Measurements from ENCODE around the gene SEZ6.

SEZ6 gene

DNA sequence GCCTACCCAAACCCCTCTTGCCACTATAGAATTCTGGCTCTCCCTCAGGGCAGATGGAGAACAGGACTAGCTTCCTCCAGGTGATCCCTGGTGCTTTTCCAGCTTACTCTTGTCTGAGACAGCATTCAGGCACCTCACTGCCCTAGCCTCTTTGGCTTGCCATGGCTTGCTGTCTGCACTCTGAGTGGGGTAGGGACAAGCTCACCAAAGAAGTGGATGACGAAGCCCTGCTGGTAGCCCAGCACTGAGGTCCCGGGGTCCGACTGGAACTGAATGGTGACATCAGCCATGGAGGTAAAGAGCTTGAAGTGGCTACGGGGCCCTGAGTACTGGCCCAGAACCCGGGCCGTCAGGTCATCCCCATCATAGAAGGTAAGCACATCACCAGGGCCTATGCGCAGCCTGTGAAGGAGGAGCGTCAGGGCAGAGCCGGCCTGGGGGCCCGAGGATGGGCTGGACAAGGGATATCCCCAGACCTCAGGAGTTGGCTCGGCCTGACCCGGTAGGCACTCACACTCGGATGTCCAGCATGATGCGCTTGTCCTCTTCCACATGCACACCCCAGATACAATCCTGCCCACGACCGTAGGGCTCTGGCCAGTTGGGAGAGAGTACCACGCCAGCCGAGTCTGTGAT lies 46.9 kb downstream of the SEZ6 start:
- ATAC-seq: no peak
- TF ChIP-seq RARB (CRISPR knock-in tag; IDR thresholded peaks at IDR 0.05) (no peak), TOX (CRISPR knock-in tag; IDR thresholded peaks at IDR 0.05; ENCODE audit: borderline replicate concordance) (no peak), ZNF565 (CRISPR knock-in tag; conservative IDR thresholded peaks at IDR 0.05; ENCODE audit: low read depth) (no peak), GLIS3 (CRISPR knock-in tag; IDR thresholded peaks at IDR 0.05) (no peak), ESRRG (CRISPR knock-in tag; IDR thresholded peaks at IDR 0.05) (no peak), ZNF8 (CRISPR knock-in tag; IDR thresholded peaks at IDR 0.05) (no peak), SNAI2 (CRISPR knock-in tag; IDR thresholded peaks at IDR 0.05) (no peak), ZFP3 (CRISPR knock-in tag; IDR thresholded peaks at IDR 0.05) (no peak), ZFP30 (CRISPR knock-in tag; IDR thresholded peaks at IDR 0.05) (no peak)
- TF ChIP-seq, protein P1, sequence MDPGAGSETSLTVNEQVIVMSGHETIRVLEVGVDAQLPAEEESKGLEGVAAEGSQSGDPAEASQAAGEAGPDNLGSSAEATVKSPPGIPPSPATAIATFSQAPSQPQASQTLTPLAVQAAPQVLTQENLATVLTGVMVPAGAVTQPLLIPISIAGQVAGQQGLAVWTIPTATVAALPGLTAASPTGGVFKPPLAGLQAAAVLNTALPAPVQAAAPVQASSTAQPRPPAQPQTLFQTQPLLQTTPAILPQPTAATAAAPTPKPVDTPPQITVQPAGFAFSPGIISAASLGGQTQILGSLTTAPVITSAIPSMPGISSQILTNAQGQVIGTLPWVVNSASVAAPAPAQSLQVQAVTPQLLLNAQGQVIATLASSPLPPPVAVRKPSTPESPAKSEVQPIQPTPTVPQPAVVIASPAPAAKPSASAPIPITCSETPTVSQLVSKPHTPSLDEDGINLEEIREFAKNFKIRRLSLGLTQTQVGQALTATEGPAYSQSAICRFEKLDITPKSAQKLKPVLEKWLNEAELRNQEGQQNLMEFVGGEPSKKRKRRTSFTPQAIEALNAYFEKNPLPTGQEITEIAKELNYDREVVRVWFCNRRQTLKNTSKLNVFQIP (CRISPR knock-in tag; IDR thresholded peaks at IDR 0.05; ENCODE audit: borderline replicate concordance, low read depth): no peak
- TF ChIP-seq, protein P2, sequence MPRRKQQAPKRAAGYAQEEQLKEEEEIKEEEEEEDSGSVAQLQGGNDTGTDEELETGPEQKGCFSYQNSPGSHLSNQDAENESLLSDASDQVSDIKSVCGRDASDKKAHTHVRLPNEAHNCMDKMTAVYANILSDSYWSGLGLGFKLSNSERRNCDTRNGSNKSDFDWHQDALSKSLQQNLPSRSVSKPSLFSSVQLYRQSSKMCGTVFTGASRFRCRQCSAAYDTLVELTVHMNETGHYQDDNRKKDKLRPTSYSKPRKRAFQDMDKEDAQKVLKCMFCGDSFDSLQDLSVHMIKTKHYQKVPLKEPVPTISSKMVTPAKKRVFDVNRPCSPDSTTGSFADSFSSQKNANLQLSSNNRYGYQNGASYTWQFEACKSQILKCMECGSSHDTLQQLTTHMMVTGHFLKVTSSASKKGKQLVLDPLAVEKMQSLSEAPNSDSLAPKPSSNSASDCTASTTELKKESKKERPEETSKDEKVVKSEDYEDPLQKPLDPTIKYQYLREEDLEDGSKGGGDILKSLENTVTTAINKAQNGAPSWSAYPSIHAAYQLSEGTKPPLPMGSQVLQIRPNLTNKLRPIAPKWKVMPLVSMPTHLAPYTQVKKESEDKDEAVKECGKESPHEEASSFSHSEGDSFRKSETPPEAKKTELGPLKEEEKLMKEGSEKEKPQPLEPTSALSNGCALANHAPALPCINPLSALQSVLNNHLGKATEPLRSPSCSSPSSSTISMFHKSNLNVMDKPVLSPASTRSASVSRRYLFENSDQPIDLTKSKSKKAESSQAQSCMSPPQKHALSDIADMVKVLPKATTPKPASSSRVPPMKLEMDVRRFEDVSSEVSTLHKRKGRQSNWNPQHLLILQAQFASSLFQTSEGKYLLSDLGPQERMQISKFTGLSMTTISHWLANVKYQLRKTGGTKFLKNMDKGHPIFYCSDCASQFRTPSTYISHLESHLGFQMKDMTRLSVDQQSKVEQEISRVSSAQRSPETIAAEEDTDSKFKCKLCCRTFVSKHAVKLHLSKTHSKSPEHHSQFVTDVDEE (CRISPR knock-in tag; IDR thresholded peaks at IDR 0.05): no peak

DNA sequence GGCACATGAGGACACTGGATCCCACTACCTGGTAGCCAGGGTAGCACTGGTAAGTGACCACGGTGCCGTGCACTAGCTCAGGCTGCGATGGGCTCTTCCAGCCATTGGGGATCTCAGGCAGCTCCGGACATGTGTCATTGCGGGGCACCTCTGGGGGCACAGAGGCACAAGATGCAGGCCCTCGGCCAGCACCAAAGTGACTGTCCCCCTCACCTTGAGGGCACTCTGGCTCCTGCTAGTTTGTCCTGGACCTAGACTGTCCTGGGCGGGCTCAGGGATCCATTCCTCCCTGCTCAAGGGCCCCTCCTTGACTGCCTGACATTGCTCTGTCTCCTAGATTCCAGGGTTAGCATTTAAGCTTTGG lies 47.9 kb downstream of the SEZ6 start:
- no peak for ATAC-seq
- TF ChIP-seq ESRRG (CRISPR knock-in tag; IDR thresholded peaks at IDR 0.05) (no peak), ZFP3 (CRISPR knock-in tag; IDR thresholded peaks at IDR 0.05) (no peak), SNAI2 (CRISPR knock-in tag; IDR thresholded peaks at IDR 0.05) (no peak), BACH2 (CRISPR knock-in tag; IDR thresholded peaks at IDR 0.05; ENCODE audit: borderline replicate concordance) (no peak), ZNF565 (CRISPR knock-in tag; conservative IDR thresholded peaks at IDR 0.05; ENCODE audit: low read depth) (no peak), TCF4 (CRISPR knock-in tag; IDR thresholded peaks at IDR 0.05; ENCODE audit: borderline replicate concordance) (no peak), CSDC2 (CRISPR knock-in tag; IDR thresholded peaks at IDR 0.05) (no peak), TOX (CRISPR knock-in tag; IDR thresholded peaks at IDR 0.05; ENCODE audit: borderline replicate concordance) (no peak), OSR1 (CRISPR knock-in tag; IDR thresholded peaks at IDR 0.05) (no peak), ZNF8 (CRISPR knock-in tag; IDR thresholded peaks at IDR 0.05) (no peak), ISL1 (CRISPR knock-in tag; IDR thresholded peaks at IDR 0.05) (no peak), ZFP30 (CRISPR knock-in tag; IDR thresholded peaks at IDR 0.05) (no peak), PPARA (CRISPR knock-in tag; IDR thresholded peaks at IDR 0.05; ENCODE audit: borderline replicate concordance) (no peak), ARNTL (CRISPR knock-in tag; IDR thresholded peaks at IDR 0.05; ENCODE audit: borderline replicate concordance, low read depth) (no peak), ZNF70 (CRISPR knock-in tag; IDR thresholded peaks at IDR 0.05) (no peak), ZC3H10 (CRISPR knock-in tag; IDR thresholded peaks at IDR 0.05) (no peak)
- TF ChIP-seq, protein P3, sequence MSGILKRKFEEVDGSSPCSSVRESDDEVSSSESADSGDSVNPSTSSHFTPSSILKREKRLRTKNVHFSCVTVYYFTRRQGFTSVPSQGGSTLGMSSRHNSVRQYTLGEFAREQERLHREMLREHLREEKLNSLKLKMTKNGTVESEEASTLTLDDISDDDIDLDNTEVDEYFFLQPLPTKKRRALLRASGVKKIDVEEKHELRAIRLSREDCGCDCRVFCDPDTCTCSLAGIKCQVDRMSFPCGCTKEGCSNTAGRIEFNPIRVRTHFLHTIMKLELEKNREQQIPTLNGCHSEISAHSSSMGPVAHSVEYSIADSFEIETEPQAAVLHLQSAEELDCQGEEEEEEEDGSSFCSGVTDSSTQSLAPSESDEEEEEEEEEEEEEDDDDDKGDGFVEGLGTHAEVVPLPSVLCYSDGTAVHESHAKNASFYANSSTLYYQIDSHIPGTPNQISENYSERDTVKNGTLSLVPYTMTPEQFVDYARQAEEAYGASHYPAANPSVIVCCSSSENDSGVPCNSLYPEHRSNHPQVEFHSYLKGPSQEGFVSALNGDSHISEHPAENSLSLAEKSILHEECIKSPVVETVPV (CRISPR knock-in tag; IDR thresholded peaks at IDR 0.05): no peak
- TF ChIP-seq, protein P4, sequence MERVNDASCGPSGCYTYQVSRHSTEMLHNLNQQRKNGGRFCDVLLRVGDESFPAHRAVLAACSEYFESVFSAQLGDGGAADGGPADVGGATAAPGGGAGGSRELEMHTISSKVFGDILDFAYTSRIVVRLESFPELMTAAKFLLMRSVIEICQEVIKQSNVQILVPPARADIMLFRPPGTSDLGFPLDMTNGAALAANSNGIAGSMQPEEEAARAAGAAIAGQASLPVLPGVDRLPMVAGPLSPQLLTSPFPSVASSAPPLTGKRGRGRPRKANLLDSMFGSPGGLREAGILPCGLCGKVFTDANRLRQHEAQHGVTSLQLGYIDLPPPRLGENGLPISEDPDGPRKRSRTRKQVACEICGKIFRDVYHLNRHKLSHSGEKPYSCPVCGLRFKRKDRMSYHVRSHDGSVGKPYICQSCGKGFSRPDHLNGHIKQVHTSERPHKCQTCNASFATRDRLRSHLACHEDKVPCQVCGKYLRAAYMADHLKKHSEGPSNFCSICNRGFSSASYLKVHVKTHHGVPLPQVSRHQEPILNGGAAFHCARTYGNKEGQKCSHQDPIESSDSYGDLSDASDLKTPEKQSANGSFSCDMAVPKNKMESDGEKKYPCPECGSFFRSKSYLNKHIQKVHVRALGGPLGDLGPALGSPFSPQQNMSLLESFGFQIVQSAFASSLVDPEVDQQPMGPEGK (CRISPR knock-in tag; IDR thresholded peaks at IDR 0.05; ENCODE audit: borderline replicate concordance): no peak
- TF ChIP-seq, protein P5, sequence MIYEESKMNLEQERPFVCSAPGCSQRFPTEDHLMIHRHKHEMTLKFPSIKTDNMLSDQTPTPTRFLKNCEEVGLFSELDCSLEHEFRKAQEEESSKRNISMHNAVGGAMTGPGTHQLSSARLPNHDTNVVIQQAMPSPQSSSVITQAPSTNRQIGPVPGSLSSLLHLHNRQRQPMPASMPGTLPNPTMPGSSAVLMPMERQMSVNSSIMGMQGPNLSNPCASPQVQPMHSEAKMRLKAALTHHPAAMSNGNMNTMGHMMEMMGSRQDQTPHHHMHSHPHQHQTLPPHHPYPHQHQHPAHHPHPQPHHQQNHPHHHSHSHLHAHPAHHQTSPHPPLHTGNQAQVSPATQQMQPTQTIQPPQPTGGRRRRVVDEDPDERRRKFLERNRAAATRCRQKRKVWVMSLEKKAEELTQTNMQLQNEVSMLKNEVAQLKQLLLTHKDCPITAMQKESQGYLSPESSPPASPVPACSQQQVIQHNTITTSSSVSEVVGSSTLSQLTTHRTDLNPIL (CRISPR knock-in tag; IDR thresholded peaks at IDR 0.05; ENCODE audit: low read depth): no peak

Measured in SK-N-SH treated with all-trans-retinoic acid at 6 μM for 48 hours (cell line).